Measurements from ENCODE around the gene ZNF264. TPM values are rescaled to one million over a fixed set of nuclear protein-coding genes. Genes with fewer than 3 reads are reported as not detected.

The ZNF264 gene
- total and polyA plus RNA-seq, 2 of the 8 experiments (the other 6 are each of a cell fraction or from before 2014, with no cell fraction given), result 3.6 to 20.0 TPM

DNA sequence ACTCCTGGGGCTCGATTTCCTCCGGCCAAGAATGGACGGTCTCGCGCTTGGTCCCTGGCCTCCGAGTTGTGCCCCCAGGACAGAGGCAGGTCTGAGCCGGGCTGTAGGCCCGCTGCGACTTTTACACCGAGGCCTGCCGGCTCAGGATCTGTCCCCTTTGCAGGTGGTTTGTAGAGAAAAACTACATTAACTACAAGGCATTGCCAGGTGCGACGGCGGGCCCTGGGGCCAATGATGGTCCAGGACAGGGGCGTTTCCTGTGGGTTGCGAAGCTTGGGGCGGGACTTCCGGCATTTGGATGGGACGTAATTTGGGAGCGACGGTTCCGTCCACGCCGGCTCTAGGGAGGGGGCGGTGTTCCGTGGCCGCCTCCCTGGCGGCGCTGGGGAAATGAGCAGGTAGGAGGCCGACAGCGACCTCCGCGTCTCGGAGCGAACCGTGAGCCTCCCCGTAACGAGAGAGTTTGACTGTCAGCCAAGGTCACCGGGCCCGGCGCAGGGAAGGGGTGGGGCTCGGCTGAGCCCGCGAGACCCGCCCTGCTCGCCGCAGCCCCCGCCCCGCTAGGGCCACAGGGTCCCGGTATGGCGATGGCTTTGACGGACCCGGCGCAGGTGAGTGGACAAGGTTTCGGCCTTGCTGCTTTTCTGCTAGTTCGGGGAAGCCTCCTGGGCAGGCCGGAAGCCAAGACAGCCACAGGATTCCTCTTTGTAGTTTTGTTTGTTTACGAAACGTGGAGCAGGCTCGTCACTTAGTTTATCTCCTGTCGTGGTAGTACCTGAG is 49.2 kb downstream of the ZNF264 start, which contains the start of gene ZNF805:
TSS of gene ZNF805 (plus strand) at position 322 of the 780 bp plus-strand sequence. CDS start at position 582, 260 bp downstream.
- Histone ChIP-seq H3K27me3 (replicated peaks in 1 of 4; ENCODE audit: control insufficient read depth in 3 of 4, extremely low read depth in 1 of 4, insufficient read depth in 3 of 4, low read length in 3 of 4) (no peaks in the 10 kb centered on the region), H3K23ac (ENCODE audit: insufficient read length) (no peak within 1 kb of the TSS), H2AK5ac (ENCODE audit: low read depth, low read length) (no peak within 1 kb of the TSS), H3K18ac (ENCODE audit: extremely low read depth, low read length) (no peak within 1 kb of the TSS; the same call in 1 of the 2 replicates), H4K20me1 (replicated peaks in 1 of 2; ENCODE audit: control insufficient read depth in 1 of 2, insufficient read depth in 2 of 2, low read length in 2 of 2) (no peaks in the 10 kb centered on the region), H3K23me2 (ENCODE audit: low read depth, low read length) (peaks cover 8% of the 10 kb centered on the region), H3K14ac (ENCODE audit: insufficient read length) (no peak within 1 kb of the TSS), H3K27ac (ENCODE audit: low read depth, low read length) (peak within 1 kb of the TSS; percentile 77; the same call in 1 of the 2 replicates), H4K91ac (replicated peaks; ENCODE audit: insufficient read length, low read length) (peak within 1 kb of the TSS; percentile 56), H3K79me1 (ENCODE audit: low read depth, low read length) (peaks cover 10% of the 10 kb centered on the region; the same call in 1 of the 2 replicates), H2BK15ac (ENCODE audit: low read length) (no peak within 1 kb of the TSS), H3K56ac (replicated peaks; ENCODE audit: insufficient read length, low read depth, low read length) (no peak within 1 kb of the TSS), H3K4me1 (replicated peaks in 1 of 4; ENCODE audit: control insufficient read depth in 3 of 4, insufficient read depth in 4 of 4, low read length in 3 of 4) (peaks cover 0 to 4% (median 2%) of the 10 kb centered on the region in 4 experiments; a peak in 2 of 7 replicates), H3K36me3 (ENCODE audit: control insufficient read depth in 2 of 4, insufficient read depth in 4 of 4, low read length in 3 of 4) (peaks cover 4 to 11% (median 7%) of the 10 kb centered on the region in 4 experiments; a peak in 7 of 8 replicates), H2BK5ac (ENCODE audit: low read depth, low read length) (peak within 1 kb of the TSS; percentile 61), H3K4ac (replicated peaks; ENCODE audit: insufficient read length, low read depth, low read length) (peak within 1 kb of the TSS; percentile 95), H4K5ac (ENCODE audit: insufficient read length, low read depth, low read length) (peak within 1 kb of the TSS; percentile 94), H3K4me3 (ENCODE audit: extremely low read depth in 1 of 4, insufficient read depth in 2 of 4, low read depth in 3 of 4, low read length in 4 of 4) (peak within 1 kb of the TSS; percentile 95 to 98 (median 96)), H2BK20ac (ENCODE audit: low read length) (no peak within 1 kb of the TSS), H2AFZ (ENCODE audit: low read length) (peak within 1 kb of the TSS; percentile 93), H3K4me2 (ENCODE audit: insufficient read depth in 1 of 2, low read depth in 2 of 2, low read length in 2 of 2) (peak within 1 kb of the TSS; percentile 87 to 89), H3K9me3 (ENCODE audit: insufficient read depth in 2 of 2, low read depth in 1 of 2, low read length in 1 of 2) (no peaks in the 10 kb centered on the region), H2BK12ac (ENCODE audit: low read depth, low read length) (no peak within 1 kb of the TSS), H3K9ac (replicated peaks in 1 of 4; ENCODE audit: extremely low read depth in 1 of 4, low read depth in 3 of 4, low read length in 3 of 4) (peak within 1 kb of the TSS; percentile 84 to 92 (median 88)), H3K79me2 (ENCODE audit: control insufficient read depth in 1 of 2, insufficient read depth in 2 of 2, low read length in 2 of 2) (peaks cover 4 to 30% of the 10 kb centered on the region in 2 experiments), H2BK120ac (replicated peaks; ENCODE audit: low read depth, low read length) (no peak within 1 kb of the TSS), H4K8ac (ENCODE audit: extremely low read depth, insufficient read depth, low read length) (peak within 1 kb of the TSS; percentile 95)
- POLR2A ChIA-PET (ENCODE audit: partially characterized antibody), result interaction anchor here (0.6 to 2.2 kb wide), 16 partner anchors 10 to 610 kb away, joined by 3 to 11 read pairs (median 3); partner anchors contain the start of genes AURKC and ZNF264
- CTCF ChIA-PET (ENCODE audit: partially characterized antibody), result interaction anchor here (0.7 to 0.9 kb wide), 2 partner anchors 36 to 988 kb away, joined by 4 to 5 read pairs; no protein-coding TSS in a partner anchor
- WGBS, 2 experiments (ENCODE audit: extremely low coverage in 1 of 2, insufficient coverage in 1 of 2, insufficient read length in 1 of 2, insufficient replicate concordance in 2 of 2, low coverage in 1 of 2, low lambda C conversion rate in 2 of 2, missing lambda C conversion rate in 1 of 2), result 1% methylated on average over 61 of the region's 61 CpGs; no CpG with 5 or more reads in 1 of the 2 experiments
- FAIRE-seq (peak; percentile 86), DNase-seq (ENCODE audit: low read depth in 1 of 2, low spot score in 2 of 2) (peak; percentile 88 to 97)
- TF ChIP-seq EGR1 (IDR thresholded peaks at IDR 0.05; ENCODE audit: borderline replicate concordance, low read depth, low read length), result peak; percentile 69; the same call in 1 of the 2 replicates
- TF ChIP-seq KDM1A (IDR thresholded peaks at IDR 0.05; ENCODE audit: borderline replicate concordance, low read length), result no peak
- peak in 1 of 2 experiments; percentile 86; a peak in 2 of 3 replicates for TF ChIP-seq POLR2A (IDR thresholded peaks at IDR 0.05; ENCODE audit: control extremely low read depth in 1 of 2, low read depth in 2 of 2, low read length in 2 of 2)
- TF ChIP-seq BRCA1 (IDR thresholded peaks at IDR 0.05; ENCODE audit: low read depth, low read length), result no peak
- TF ChIP-seq SRF (IDR thresholded peaks at IDR 0.05; ENCODE audit: low read depth, low read length), result peak; percentile 77
- TF ChIP-seq KDM4A (IDR thresholded peaks at IDR 0.05; ENCODE audit: low read depth, low read length, severe bottlenecking), result peak; percentile 96
- peak; percentile 92 for TF ChIP-seq PHF8 (conservative IDR thresholded peaks at IDR 0.05; ENCODE audit: low read depth, low read length)
- peak; percentile 90 for TF ChIP-seq TBP (IDR thresholded peaks at IDR 0.05; ENCODE audit: low read depth, low read length)
- no peak for TF ChIP-seq SP4 (IDR thresholded peaks at IDR 0.05; ENCODE audit: low read length)
- 0 out of 4 replicates have a peak, but pooled peaks of 1 of the 2 experiments have one; percentile 19 for TF ChIP-seq HDAC2 (IDR thresholded peaks at IDR 0.05; ENCODE audit: borderline replicate concordance in 1 of 2, low read depth in 2 of 2, low read length in 2 of 2)
- peak; percentile 81 for TF ChIP-seq TAF7 (optimal IDR thresholded peaks at IDR 0.05; ENCODE audit: borderline replicate concordance, low read depth, low read length)

Measured in H1 (cell line).